ENCODE results near the gene VAC14.

- TF ChIP-seq RAD21 (conservative IDR thresholded peaks at IDR 0.05 in 1 of 2, IDR thresholded peaks at IDR 0.05 in 1 of 2) (no peak), EP300 (IDR thresholded peaks at IDR 0.05) (no peak), MAX (IDR thresholded peaks at IDR 0.05) (no peak), FOXS1 (CRISPR knock-in tag; IDR thresholded peaks at IDR 0.05) (no peak), POLR2A (IDR thresholded peaks at IDR 0.05; ENCODE audit: low read length) (no peak), CTCF (IDR thresholded peaks at IDR 0.05) (no peak), JUN (IDR thresholded peaks at IDR 0.05) (no peak)
Observed at GRCh38 chr16:70760221-70760620, 40.7 kb downstream of the VAC14 start.

Measured in A549 (cell line).